GM21717 (cell line): ENCODE measurements around the gene DKK1.

Experiments used
- ATAC-seq: cut with Tn5 transposase; IDR thresholded peaks from one replicate; pipeline ENCODE4 v1.9.1; 2021; ENCODE audit warnings: mild to moderate bottlenecking, moderate library complexity; ENCODE audit not compliant: unreplicated experiment

DKK1 gene

GRCh38 chr10:52316500-52316899, 2.4 kb downstream of the DKK1 start:
- no peak for ATAC-seq

GRCh38 chr10:52318136-52318701, 4.1 kb downstream of the DKK1 start:
- ATAC-seq: no peak

- no peak for ATAC-seq
These were observed 4.9 kb downstream of the DKK1 start for GRCh38 chr10:52318822-52319464.

GRCh38 chr10:52319926-52320325, 5.8 kb downstream of the DKK1 start:
- ATAC-seq: no peak

GRCh38 chr10:52322323-52322722, 8.2 kb downstream of the DKK1 start:
- ATAC-seq: no peak

GRCh38 chr10:52322936-52323335, 8.9 kb downstream of the DKK1 start:
- no peak for ATAC-seq

GRCh38 chr10:52326382-52326781, 12.3 kb downstream of the DKK1 start:
- no peak for ATAC-seq

- no peak for ATAC-seq
These were observed 17.7 kb downstream of the DKK1 start for GRCh38 chr10:52331638-52332364.

- no peak for ATAC-seq
These were observed 18.7 kb downstream of the DKK1 start for GRCh38 chr10:52332815-52333214.

- ATAC-seq: no peak
These were observed 20.5 kb downstream of the DKK1 start for GRCh38 chr10:52334595-52334994.

- no peak for ATAC-seq
These were observed 21.6 kb downstream of the DKK1 start for GRCh38 chr10:52335665-52336064.

- ATAC-seq: no peak
These were observed 23.1 kb downstream of the DKK1 start for GRCh38 chr10:52337225-52337624.

- no peak for ATAC-seq
These were observed 29.4 kb downstream of the DKK1 start for GRCh38 chr10:52343439-52343838.

- ATAC-seq: no peak
These were observed 32.6 kb downstream of the DKK1 start for GRCh38 chr10:52346394-52347326.

GRCh38 chr10:52347327-52347667, 33.2 kb downstream of the DKK1 start:
- ATAC-seq: no peak

- ATAC-seq: no peak
These were observed 34.0 kb downstream of the DKK1 start for GRCh38 chr10:52348037-52348564.

GRCh38 chr10:52351914-52352330, 37.8 kb downstream of the DKK1 start:
- ATAC-seq: no peak

GRCh38 chr10:52353205-52353604, 39.1 kb downstream of the DKK1 start:
- ATAC-seq: no peak

GRCh38 chr10:52353960-52354394, 39.9 kb downstream of the DKK1 start:
- no peak for ATAC-seq

GRCh38 chr10:52357971-52358370, 43.9 kb downstream of the DKK1 start:
- ATAC-seq: no peak

- ATAC-seq: no peak
These were observed 45.4 kb downstream of the DKK1 start for GRCh38 chr10:52359441-52359840.
